ENCODE data around the gene CRACDL. TPM values are rescaled to one million over a fixed set of nuclear protein-coding genes. Genes with fewer than 3 reads are reported as not detected.

Gene CRACDL
- total and polyA plus RNA-seq, 2 donors (not counting 3 experiments of a cell fraction or from before 2014, with no cell fraction given): 0.92 to 6.3 TPM

- Histone ChIP-seq H4K20me1 (replicated peaks; ENCODE audit: control insufficient read depth, extremely low read depth, insufficient read depth, low read length) (no peaks in the 10 kb centered on the region), H3K27ac (ENCODE audit: insufficient read depth, low read depth, low read length) (no peak overlapping the region), H2AFZ (ENCODE audit: low read depth, low read length) (no peak overlapping the region), H3K4me3 (replicated peaks in 1 of 3; ENCODE audit: insufficient read depth in 1 of 3, low read depth in 1 of 3, low read length in 3 of 3) (no peak overlapping the region), H3K4me2 (ENCODE audit: insufficient read depth, low read length) (no peak overlapping the region), H3K27me3 (ENCODE audit: control insufficient read depth in 2 of 2, insufficient read depth in 2 of 2, low read length in 2 of 2) (peaks cover 0 to 4% of the 10 kb centered on the region in 2 experiments), H3K9me1 (replicated peaks; ENCODE audit: control insufficient read depth, extremely low read depth, insufficient read depth, low read length) (no peaks in the 10 kb centered on the region), H3K79me2 (ENCODE audit: control insufficient read depth, insufficient read depth, low read length) (no peaks in the 10 kb centered on the region), H3K9ac (replicated peaks; ENCODE audit: extremely low read depth, insufficient read depth, low read length) (no peak overlapping the region), H3K9me3 (replicated peaks; ENCODE audit: control insufficient read depth, insufficient read depth, low read length) (no peaks in the 10 kb centered on the region), H3K36me3 (ENCODE audit: control insufficient read depth in 2 of 2, extremely low read depth in 1 of 2, insufficient read depth in 2 of 2, low read length in 2 of 2) (no peaks in the 10 kb centered on the region), H3K4me1 (ENCODE audit: control insufficient read depth, extremely low read depth, insufficient read depth, low read length) (no peaks in the 10 kb centered on the region)
- ChIA-PET POLR2A (no interaction called here), CTCF (interaction anchor here (1.2 to 2.1 kb wide), 3 partner anchors 54 to 184 kb away, joined by 3 to 11 read pairs (median 5); partner anchors contain the start of gene CRACDL)
- intact Hi-C loops (cut with micrococcal nuclease) (no loop called here), dilution Hi-C loops (cut with MboI; ENCODE audit: extremely low pct_ligation_motif_present, low sequenced_read_pairs) (no loop called here)
- no TSS peak for BruUV-seq (replicated peaks)
- TF ChIP-seq POLR2AphosphoS5 (IDR thresholded peaks at IDR 0.05; ENCODE audit: insufficient read depth, low read depth, low read length) (no peak), FOS (IDR thresholded peaks at IDR 0.05; ENCODE audit: borderline replicate concordance, insufficient read depth, low read length) (no peak), MAX (IDR thresholded peaks at IDR 0.05; ENCODE audit: insufficient read depth, insufficient read length) (no peak), GATA2 (IDR thresholded peaks at IDR 0.05; ENCODE audit: insufficient read depth, insufficient read length, low read depth, low read length) (no peak), CTCF (IDR thresholded peaks at IDR 0.05; ENCODE audit: extremely low read depth in 1 of 2, insufficient read depth in 1 of 2, low read depth in 1 of 2, low read length in 2 of 2) (no peak), MYC (IDR thresholded peaks at IDR 0.05; ENCODE audit: low read depth, low read length) (no peak), JUN (IDR thresholded peaks at IDR 0.05; ENCODE audit: borderline replicate concordance, insufficient read depth, insufficient read length, low read depth) (no peak), POLR2A (IDR thresholded peaks at IDR 0.05; ENCODE audit: low read depth, low read length) (no peak), EZH2 (IDR thresholded peaks at IDR 0.05; ENCODE audit: borderline replicate concordance, low read depth, low read length, severe bottlenecking) (no peak)
- DNase-seq (ENCODE audit: low read depth, low spot score) (no peak), FAIRE-seq (no peak)
These were observed 53.7 kb downstream of the CRACDL start for GRCh38 chr2:98882368-98882767.
